Measurements from ENCODE around the gene LRRC9.

DNA sequence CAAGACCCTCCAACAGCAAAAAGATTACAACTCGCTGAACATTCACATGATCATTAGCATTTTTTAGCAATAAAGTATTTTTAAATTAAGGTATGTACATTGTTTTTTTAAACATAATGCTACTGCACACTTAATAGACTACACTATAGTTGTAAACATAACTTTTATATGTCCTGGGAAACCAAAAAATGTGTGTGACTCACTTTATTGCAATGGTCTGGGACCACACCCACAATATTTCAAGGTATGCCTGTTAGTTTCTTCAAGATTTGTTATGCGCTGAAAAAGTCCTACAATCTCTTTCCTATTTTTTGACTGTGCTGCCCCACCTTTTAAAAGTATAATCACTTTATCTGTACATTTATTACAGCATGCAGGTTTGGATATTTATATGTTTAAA is 141.4 kb downstream of the LRRC9 start:
- TF ChIP-seq, protein P1, sequence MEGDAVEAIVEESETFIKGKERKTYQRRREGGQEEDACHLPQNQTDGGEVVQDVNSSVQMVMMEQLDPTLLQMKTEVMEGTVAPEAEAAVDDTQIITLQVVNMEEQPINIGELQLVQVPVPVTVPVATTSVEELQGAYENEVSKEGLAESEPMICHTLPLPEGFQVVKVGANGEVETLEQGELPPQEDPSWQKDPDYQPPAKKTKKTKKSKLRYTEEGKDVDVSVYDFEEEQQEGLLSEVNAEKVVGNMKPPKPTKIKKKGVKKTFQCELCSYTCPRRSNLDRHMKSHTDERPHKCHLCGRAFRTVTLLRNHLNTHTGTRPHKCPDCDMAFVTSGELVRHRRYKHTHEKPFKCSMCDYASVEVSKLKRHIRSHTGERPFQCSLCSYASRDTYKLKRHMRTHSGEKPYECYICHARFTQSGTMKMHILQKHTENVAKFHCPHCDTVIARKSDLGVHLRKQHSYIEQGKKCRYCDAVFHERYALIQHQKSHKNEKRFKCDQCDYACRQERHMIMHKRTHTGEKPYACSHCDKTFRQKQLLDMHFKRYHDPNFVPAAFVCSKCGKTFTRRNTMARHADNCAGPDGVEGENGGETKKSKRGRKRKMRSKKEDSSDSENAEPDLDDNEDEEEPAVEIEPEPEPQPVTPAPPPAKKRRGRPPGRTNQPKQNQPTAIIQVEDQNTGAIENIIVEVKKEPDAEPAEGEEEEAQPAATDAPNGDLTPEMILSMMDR (IDR thresholded peaks at IDR 0.05) = no peak
- TF ChIP-seq POLR2AphosphoS5 (IDR thresholded peaks at IDR 0.05) = no peak

Measured in prostate gland (tissue), 2 donors.